GM21390 (cell line): Measurements from ENCODE around the gene AARS1.
"Not testable (repeated sequence)": the region's sequence is repeated elsewhere in the genome, so short reads cannot be mapped to it uniquely, and the experiment has no call there.

ENCODE experiments used
- ATAC-seq: cut with Tn5 transposase; IDR thresholded peaks from one replicate; pipeline ENCODE4 v1.9.1; 2021; ENCODE audit not compliant: unreplicated experiment

The AARS1 gene

GRCh38 chr16:70276392-70276791 lies 12.9 kb downstream of the AARS1 start:
- no peak for ATAC-seq

GRCh38 chr16:70271696-70272095 lies 17.6 kb downstream of the AARS1 start:
- no peak for ATAC-seq

- ATAC-seq, result no peak
Observed at GRCh38 chr16:70270176-70270575, 19.1 kb downstream of the AARS1 start.

- ATAC-seq, result no peak
Observed at GRCh38 chr16:70269471-70269870, 19.8 kb downstream of the AARS1 start.

GRCh38 chr16:70267922-70268321 lies 21.4 kb downstream of the AARS1 start:
- ATAC-seq, result not testable (repeated sequence)

GRCh38 chr16:70267516-70267915 lies 21.8 kb downstream of the AARS1 start:
- no peak for ATAC-seq

- ATAC-seq, result not testable (repeated sequence)
Observed at GRCh38 chr16:70259903-70260302, 29.4 kb downstream of the AARS1 start.

- no peak for ATAC-seq
Observed at GRCh38 chr16:70258946-70259345, 30.4 kb downstream of the AARS1 start.

GRCh38 chr16:70258065-70258464 lies 31.2 kb downstream of the AARS1 start:
- no peak for ATAC-seq

GRCh38 chr16:70257391-70257790 lies 31.9 kb downstream of the AARS1 start:
- ATAC-seq, result no peak

- ATAC-seq, result no peak
Observed at GRCh38 chr16:70255574-70255973, 33.7 kb downstream of the AARS1 start.

- ATAC-seq, result no peak
Observed at GRCh38 chr16:70254965-70255286, 34.4 kb downstream of the AARS1 start.

- no peak for ATAC-seq
Observed at GRCh38 chr16:70254180-70254964, 34.9 kb downstream of the AARS1 start.

- ATAC-seq, result no peak
Observed at GRCh38 chr16:70253291-70254106, 35.8 kb downstream of the AARS1 start.

GRCh38 chr16:70252355-70252988 lies 36.8 kb downstream of the AARS1 start:
- ATAC-seq, result no peak

- peak; percentile 81 for ATAC-seq
Observed at GRCh38 chr16:70251629-70252354, 37.5 kb downstream of the AARS1 start, which contains the start of gene EXOSC6. EXOSC6 (minus strand) TSS chr16:70251940; CDS start chr16:70251900, 40 bp downstream.

GRCh38 chr16:70250748-70251628 lies 38.3 kb downstream of the AARS1 start:
- peak; percentile 44 for ATAC-seq

- ATAC-seq, result not testable (repeated sequence)
Observed at GRCh38 chr16:70249697-70250096, 39.6 kb downstream of the AARS1 start.

- not testable (repeated sequence) for ATAC-seq
Observed at GRCh38 chr16:70238773-70239172, 50.5 kb downstream of the AARS1 start.

GRCh38 chr16:70231831-70232230 lies 57.5 kb downstream of the AARS1 start:
- ATAC-seq, result not testable (repeated sequence)
